K562 (cell line): ENCODE measurements around the gene KPNA3. TPM values are rescaled to one million over a fixed set of nuclear protein-coding genes. Genes with fewer than 3 reads are reported as not detected.

Source experiments
- FOXM1 ChIP-seq, 2 experiments: fragments of 450-650 bp in 1 of 2; sonication (generic) in 1 of 2; formaldehyde crosslinking in 1 of 2; IDR thresholded peaks; 2 replicates each; pipeline versions ENCODE4 v1.6.1 to v1.9.0; 2017 to 2022; ENCODE audit warnings: low read depth in 2 of 2, mild to moderate bottlenecking in 2 of 2, missing genetic modification reagents in 1 of 2, moderate library complexity in 1 of 2
- HBP1 ChIP-seq: fragments of 450-650 bp; formaldehyde crosslinking; IDR thresholded peaks from 2 replicates; pipeline ENCODE4 v1.4.0; 2022; ENCODE audit warnings: missing genetic modification characterization
- HNRNPK ChIP-seq: fragments of 200-400 bp; formaldehyde crosslinking; IDR thresholded peaks from one replicate; pipeline ENCODE4 v1.6.1; 2018; ENCODE audit warnings: mild to moderate bottlenecking, low read depth, low read length; ENCODE audit not compliant: poor library complexity, severe bottlenecking
- MYC ChIP-seq, 2 experiments: fragments of 250-450 bp in 1 of 2; sonication (Bioruptor Pico) in 1 of 2; IDR thresholded peaks; 2 replicates each; pipeline versions ENCODE4 v1.5.1 to v1.6.1; 2012 to 2021; ENCODE audit warnings: low read depth in 2 of 2, borderline replicate concordance in 1 of 2, improper control_type of control experiment in 1 of 2, low read length in 1 of 2, mild to moderate bottlenecking in 1 of 2, moderate library complexity in 1 of 2
- MYNN ChIP-seq, 2 experiments: sonication (generic); formaldehyde crosslinking in 1 of 2; IDR thresholded peaks; 2 replicates each; pipeline versions ENCODE4 v1.5.0 to v1.6.1; 2016 to 2020; ENCODE audit warnings: antibody characterized with exemption in 1 of 2, missing genetic modification reagents in 1 of 2
- NFYB ChIP-seq: IDR thresholded peaks from 2 replicates; pipeline ENCODE4 v1.6.1; 2011; ENCODE audit warnings: mild to moderate bottlenecking, moderate library complexity; ENCODE audit not compliant: insufficient read length; ENCODE audit errors: extremely low read depth
- NKRF ChIP-seq: fragments of 450-650 bp; IDR thresholded peaks from 2 replicates; pipeline ENCODE4 v1.6.1; 2016; ENCODE audit warnings: borderline replicate concordance
- NR2C2 ChIP-seq, 2 experiments: fragments of 200-800 bp in 1 of 2; sonication (Bioruptor generic) in 1 of 2; sonication (generic) in 1 of 2; formaldehyde crosslinking in 1 of 2; IDR thresholded peaks; 2 replicates each; pipeline versions ENCODE4 v1.6.1 to v1.8.0; 2016 to 2022; ENCODE audit warnings: mild to moderate bottlenecking in 1 of 2, missing compliant biosample characterization in 1 of 2, missing genetic modification characterization in 1 of 2, missing genetic modification reagents in 1 of 2
- PHF21A ChIP-seq: fragments of 450-650 bp; IDR thresholded peaks from 2 replicates; pipeline ENCODE4 v1.6.1; 2017; ENCODE audit warnings: low read depth, borderline replicate concordance
- POLR2G ChIP-seq: fragments of 200-400 bp; formaldehyde crosslinking; IDR thresholded peaks from 2 replicates; pipeline ENCODE4 v1.6.1; 2017; ENCODE audit warnings: low read depth, mild to moderate bottlenecking, antibody characterized with exemption, low read length, moderate library complexity
- POLR3A ChIP-seq: IDR thresholded peaks from 2 replicates; pipeline ENCODE4 v1.6.1; 2011; ENCODE audit warnings: borderline replicate concordance, mild to moderate bottlenecking, moderate library complexity; ENCODE audit not compliant: insufficient read length, insufficient read depth; ENCODE audit errors: extremely low read depth
- RAD21 ChIP-seq, 2 experiments: fragments of 250-450 bp in 1 of 2; fragments of 450-650 bp in 1 of 2; sonication (Bioruptor Pico) in 1 of 2; formaldehyde crosslinking in 1 of 2; IDR thresholded peaks in 1 of 2; conservative IDR thresholded peaks in 1 of 2; 2 replicates each; pipeline versions ENCODE4 v1.4.0 to v1.8.0; 2020 to 2022; ENCODE audit warnings: mild to moderate bottlenecking in 2 of 2, moderate library complexity in 1 of 2
- TEAD1 ChIP-seq, 2 experiments: fragments of 450-650 bp in 1 of 2; sonication (generic) in 1 of 2; formaldehyde crosslinking; IDR thresholded peaks; 2 replicates each; pipeline versions ENCODE4 v1.4.0 to v1.8.0; 2020 to 2022; ENCODE audit warnings: mild to moderate bottlenecking in 2 of 2, missing genetic modification reagents in 1 of 2
- TOE1 ChIP-seq, 2 experiments: fragments of 450-650 bp in 1 of 2; sonication (generic) in 1 of 2; formaldehyde crosslinking in 1 of 2; IDR thresholded peaks; 2 replicates each; pipeline versions ENCODE4 v1.7.1 to v1.8.0; 2016 to 2022; ENCODE audit warnings: borderline replicate concordance in 2 of 2, mild to moderate bottlenecking in 2 of 2, antibody characterized with exemption in 1 of 2, inconsistent platforms in 1 of 2, low read depth in 1 of 2, missing genetic modification reagents in 1 of 2, moderate library complexity in 1 of 2
- ZEB2 ChIP-seq: fragments of 450-650 bp; IDR thresholded peaks from 2 replicates; pipeline ENCODE4 v1.6.1; 2016
- ZFP91 ChIP-seq: sonication (generic); formaldehyde crosslinking; IDR thresholded peaks from 2 replicates; pipeline ENCODE4 v1.8.0; 2022; ENCODE audit warnings: mild to moderate bottlenecking, missing genetic modification reagents
- ZNF444 ChIP-seq: fragments of 250-450 bp; sonication (Bioruptor Pico); IDR thresholded peaks from 2 replicates; pipeline ENCODE4 v1.4.0; 2020; ENCODE audit warnings: mild to moderate bottlenecking, moderate library complexity
- ZNF695 ChIP-seq: fragments of 450-650 bp; formaldehyde crosslinking; IDR thresholded peaks from 2 replicates; pipeline ENCODE4 v1.4.0; 2020; ENCODE audit warnings: mild to moderate bottlenecking, moderate library complexity
- polyA plus RNA-seq, 8 experiments: library from polyadenylated mRNA; depleted of rRNA in 4 of 8; stranded (reverse) in 5 of 8; unstranded in 3 of 8; fragments of >200 nt; fragmentation: Nextera tagmentation in 2 of 8; fragmentation: Illumina TruSeq in 1 of 8; extraction: Ambion mirVana in 2 of 8; extraction: Trizol in 1 of 8; gene quantifications; 2 replicates each; pipeline versions ENCODE4 v1.2.1 to v1.2.3, GENCODE V29; 2011 to 2014; ENCODE audit warnings: inconsistent platforms in 1 of 8, missing spikeins in 1 of 8
- total RNA-seq, 7 experiments: library from RNA; depleted of rRNA in 6 of 7; stranded (reverse); fragments of >200 nt in 6 of 7; fragmentation: Illumina TruSeq in 2 of 7; extraction: Trizol in 2 of 7; gene quantifications; 2 replicates each; pipeline versions ENCODE4 v1.2.1 to v1.2.3, GENCODE V29; 2011 to 2021; ENCODE audit warnings: low replicate concordance in 1 of 7

KPNA3 gene
- total and polyA plus RNA-seq, 9 of the 15 experiments (the other 6 are each of a cell fraction or from before 2014, with no cell fraction given), result 8.5 to 23.4 (median 15.7) TPM

GRCh38 chr13:49792550-49793324 is at the start of gene KPNA3 (continued):
- TF ChIP-seq TOE1 (IDR thresholded peaks at IDR 0.05; ENCODE audit: borderline replicate concordance) (peak; percentile 84; the same call in 1 of the 2 replicates), TOE1 (CRISPR knock-in tag; IDR thresholded peaks at IDR 0.05; ENCODE audit: borderline replicate concordance, low read depth) (no peak), ZEB2 (no peak), NFYB (peak; percentile 59), POLR3A (no peak), HNRNPK (peak; percentile 81), ZNF444 (CRISPR knock-in tag) (0 out of 2 replicates have a peak, but pooled peaks have one; percentile 32), RAD21 (CRISPR knock-in tag; conservative IDR thresholded peaks at IDR 0.05 in 1 of 2, IDR thresholded peaks at IDR 0.05 in 1 of 2) (no peak), MYC (IDR thresholded peaks at IDR 0.05; ENCODE audit: low read depth, low read length) (no peak; the same call in 1 of the 2 replicates), MYC (CRISPR knock-in tag; IDR thresholded peaks at IDR 0.05; ENCODE audit: borderline replicate concordance, low read depth) (no peak), ZNF695 (CRISPR knock-in tag) (no peak), HBP1 (no peak), ZFP91 (CRISPR knock-in tag) (no peak), FOXM1 (IDR thresholded peaks at IDR 0.05; ENCODE audit: low read depth) (no peak), FOXM1 (CRISPR knock-in tag; IDR thresholded peaks at IDR 0.05; ENCODE audit: low read depth) (no peak), TEAD1 (CRISPR knock-in tag; IDR thresholded peaks at IDR 0.05) (peak in 1 of 2 experiments; percentile 51; a peak in 1 of 4 replicates), NKRF (peak; percentile 50; the same call in 1 of the 2 replicates), MYNN (IDR thresholded peaks at IDR 0.05) (peak; percentile 29; the same call in 1 of the 2 replicates), MYNN (CRISPR knock-in tag; IDR thresholded peaks at IDR 0.05) (no peak), NR2C2 (CRISPR knock-in tag; IDR thresholded peaks at IDR 0.05) (no peak), NR2C2 (tag; IDR thresholded peaks at IDR 0.05) (peak; percentile 58; the same call in 1 of the 2 replicates), POLR2G (peak; percentile 90), PHF21A (no peak; the same call in 1 of the 2 replicates)
